ENCODE measurements around the gene OBP2A.
"Not testable (repeated sequence)": the region's sequence is repeated elsewhere in the genome, so short reads cannot be mapped to it uniquely, and the experiment has no call there.

The OBP2A gene

DNA sequence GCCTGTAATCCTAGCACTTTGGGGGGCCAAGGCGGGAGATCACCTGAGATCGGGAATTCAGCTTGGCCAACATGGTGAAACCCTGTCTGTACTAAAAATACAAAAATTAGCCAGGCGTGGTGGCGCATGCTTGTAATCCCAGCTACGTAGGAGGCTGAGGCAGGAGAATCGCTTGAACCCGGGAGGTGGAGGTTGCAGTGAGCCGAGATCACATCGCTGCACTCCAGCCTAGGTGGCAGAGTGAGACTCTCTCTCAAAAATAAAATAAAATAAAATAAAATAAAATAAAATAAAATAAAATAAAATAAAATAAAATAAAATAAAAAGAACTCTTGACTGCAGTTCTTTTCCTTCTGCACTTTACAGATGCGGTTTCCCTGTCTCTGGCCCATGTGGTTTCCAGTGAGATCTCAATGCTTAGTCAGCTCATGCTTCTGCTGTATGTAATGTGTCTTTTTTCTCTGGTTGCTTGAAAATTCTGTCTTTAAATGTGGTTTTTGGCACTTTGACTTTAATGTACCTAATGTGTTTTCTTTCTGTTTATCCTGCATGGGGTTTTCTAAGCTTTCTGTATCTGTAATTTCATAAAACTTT is 17.0 kb upstream of the OBP2A start:
- H3K36me3 ChIP-seq (ENCODE audit: control insufficient read depth, insufficient read depth, low read length); DNase-seq; H3K9me3 ChIP-seq (ENCODE audit: control insufficient read depth, low read length); H3K27ac ChIP-seq (ENCODE audit: insufficient read depth, low read length, poor library complexity, severe bottlenecking); H3K27me3 ChIP-seq (replicated peaks; ENCODE audit: control insufficient read depth, insufficient read depth, low read length, poor library complexity, severe bottlenecking); H3K4me3 ChIP-seq (ENCODE audit: insufficient read depth, low read depth, low read length, poor library complexity, severe bottlenecking); H3K4me1 ChIP-seq (ENCODE audit: control insufficient read depth, insufficient read depth, low read length, poor library complexity, severe bottlenecking): not testable (repeated sequence)

DNA sequence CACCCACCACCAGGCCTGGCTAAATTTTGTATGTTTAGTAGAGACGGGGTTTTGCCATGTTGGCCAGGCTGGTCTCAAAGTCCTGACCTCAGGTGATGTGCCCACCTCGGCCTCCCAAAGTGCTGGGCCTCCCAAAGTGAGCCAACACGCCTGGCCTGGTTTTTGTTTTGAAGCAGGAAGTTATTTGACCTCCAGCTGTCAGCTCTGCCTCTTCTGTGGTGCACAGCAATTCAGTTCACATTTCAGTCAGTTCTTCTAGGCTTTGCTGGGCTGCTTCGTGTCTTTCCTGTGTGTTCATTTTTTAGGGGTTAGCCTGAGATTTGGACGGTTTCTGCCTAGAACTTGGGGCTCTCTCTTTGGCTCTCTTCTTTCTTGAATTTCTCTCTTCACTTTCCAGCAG is 15.8 kb upstream of the OBP2A start:
- H3K27me3 ChIP-seq (replicated peaks; ENCODE audit: control insufficient read depth, insufficient read depth, low read length, poor library complexity, severe bottlenecking), result no peaks in the 10 kb centered on the region

DNA sequence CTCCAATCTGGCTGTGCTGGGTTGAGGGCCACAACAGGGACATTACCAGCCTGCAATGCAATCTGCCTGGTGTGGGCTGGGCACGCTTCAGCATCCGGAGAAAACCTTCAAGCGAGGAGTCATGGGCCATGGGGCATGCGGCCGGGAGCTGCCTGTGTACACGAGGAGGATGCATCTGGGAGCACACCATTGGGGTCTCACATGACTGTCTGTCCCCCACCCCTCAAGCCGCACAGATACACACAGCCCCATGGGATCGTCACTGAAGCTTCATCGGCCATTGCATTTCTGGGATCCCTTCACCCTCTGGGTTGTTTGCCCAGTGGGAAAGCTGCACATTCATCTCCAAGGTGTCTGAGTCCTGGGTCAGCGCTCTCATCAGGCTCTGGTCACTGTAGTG is 14.8 kb upstream of the OBP2A start:
- no peaks in the 10 kb centered on the region for H3K4me1 ChIP-seq (ENCODE audit: control insufficient read depth, insufficient read depth, low read length, poor library complexity, severe bottlenecking)
- no peak overlapping the region for H3K4me3 ChIP-seq (ENCODE audit: insufficient read depth, low read depth, low read length, poor library complexity, severe bottlenecking)
- H3K36me3 ChIP-seq (ENCODE audit: control insufficient read depth, insufficient read depth, low read length), result no peaks in the 10 kb centered on the region
- no peaks in the 10 kb centered on the region for H3K9me3 ChIP-seq (ENCODE audit: control insufficient read depth, low read length)
- no peak for DNase-seq
- H3K27me3 ChIP-seq (replicated peaks; ENCODE audit: control insufficient read depth, insufficient read depth, low read length, poor library complexity, severe bottlenecking), result no peaks in the 10 kb centered on the region
- no peak overlapping the region for H3K27ac ChIP-seq (ENCODE audit: insufficient read depth, low read length, poor library complexity, severe bottlenecking)

More for the DNA sequence above, 15.8 kb upstream of the OBP2A start:
- Histone ChIP-seq H3K27ac (ENCODE audit: insufficient read depth, low read length, poor library complexity, severe bottlenecking) (no peak overlapping the region), H3K9me3 (ENCODE audit: control insufficient read depth, low read length) (no peaks in the 10 kb centered on the region), H3K4me1 (ENCODE audit: control insufficient read depth, insufficient read depth, low read length, poor library complexity, severe bottlenecking) (no peaks in the 10 kb centered on the region), H3K4me3 (ENCODE audit: insufficient read depth, low read depth, low read length, poor library complexity, severe bottlenecking) (no peak overlapping the region), H3K36me3 (ENCODE audit: control insufficient read depth, insufficient read depth, low read length) (no peaks in the 10 kb centered on the region)
- DNase-seq, result no peak

DNA sequence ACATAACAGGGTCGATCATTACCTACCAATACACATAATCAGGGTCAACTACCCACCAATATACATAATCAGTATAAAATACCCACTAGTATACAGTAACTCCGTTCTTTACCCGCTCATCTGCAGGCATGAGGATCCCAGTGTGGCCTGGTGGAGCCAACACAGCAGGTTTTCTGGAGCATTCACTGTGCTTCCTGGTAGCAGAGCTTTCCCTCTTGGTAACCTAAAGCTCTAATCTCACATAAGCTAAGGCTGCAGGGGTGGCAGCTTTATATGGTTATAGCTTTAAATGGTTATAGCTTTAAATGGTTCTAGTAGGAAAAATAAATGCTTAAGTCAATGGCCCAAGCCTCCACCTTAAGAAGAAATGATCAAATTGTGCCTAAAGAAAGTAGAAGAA is 12.8 kb upstream of the OBP2A start:
- DNase-seq, result no peak
- Histone ChIP-seq H3K9me3 (ENCODE audit: control insufficient read depth, low read length) (no peaks in the 10 kb centered on the region), H3K4me1 (ENCODE audit: control insufficient read depth, insufficient read depth, low read length, poor library complexity, severe bottlenecking) (no peaks in the 10 kb centered on the region), H3K4me3 (ENCODE audit: insufficient read depth, low read depth, low read length, poor library complexity, severe bottlenecking) (no peak overlapping the region), H3K27me3 (replicated peaks; ENCODE audit: control insufficient read depth, insufficient read depth, low read length, poor library complexity, severe bottlenecking) (no peaks in the 10 kb centered on the region), H3K36me3 (ENCODE audit: control insufficient read depth, insufficient read depth, low read length) (no peaks in the 10 kb centered on the region), H3K27ac (ENCODE audit: insufficient read depth, low read length, poor library complexity, severe bottlenecking) (no peak overlapping the region)

DNA sequence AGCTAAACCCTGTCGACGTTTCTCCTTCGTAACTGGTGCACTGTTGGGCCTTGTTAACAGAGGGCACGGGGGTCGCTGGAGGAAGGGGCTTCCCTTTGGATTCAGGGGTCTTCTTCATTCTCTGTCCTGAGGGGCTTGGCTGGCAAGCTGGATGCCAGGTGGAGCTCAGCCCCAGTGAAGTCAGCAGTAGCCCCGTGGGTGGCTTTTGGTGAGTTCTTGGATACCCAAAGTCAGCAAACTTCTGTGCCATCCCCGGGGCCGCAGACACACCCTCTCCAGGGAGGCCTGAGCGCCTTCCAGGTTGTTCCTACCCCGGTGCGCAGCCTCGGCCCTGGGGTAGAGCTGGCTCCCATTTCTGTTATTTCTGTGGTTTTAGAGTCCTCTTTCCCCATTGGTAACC is 12.3 kb upstream of the OBP2A start:
- no peak overlapping the region for H3K27ac ChIP-seq (ENCODE audit: insufficient read depth, low read length, poor library complexity, severe bottlenecking)
- no peaks in the 10 kb centered on the region for H3K4me1 ChIP-seq (ENCODE audit: control insufficient read depth, insufficient read depth, low read length, poor library complexity, severe bottlenecking)
- DNase-seq, result no peak

DNA sequence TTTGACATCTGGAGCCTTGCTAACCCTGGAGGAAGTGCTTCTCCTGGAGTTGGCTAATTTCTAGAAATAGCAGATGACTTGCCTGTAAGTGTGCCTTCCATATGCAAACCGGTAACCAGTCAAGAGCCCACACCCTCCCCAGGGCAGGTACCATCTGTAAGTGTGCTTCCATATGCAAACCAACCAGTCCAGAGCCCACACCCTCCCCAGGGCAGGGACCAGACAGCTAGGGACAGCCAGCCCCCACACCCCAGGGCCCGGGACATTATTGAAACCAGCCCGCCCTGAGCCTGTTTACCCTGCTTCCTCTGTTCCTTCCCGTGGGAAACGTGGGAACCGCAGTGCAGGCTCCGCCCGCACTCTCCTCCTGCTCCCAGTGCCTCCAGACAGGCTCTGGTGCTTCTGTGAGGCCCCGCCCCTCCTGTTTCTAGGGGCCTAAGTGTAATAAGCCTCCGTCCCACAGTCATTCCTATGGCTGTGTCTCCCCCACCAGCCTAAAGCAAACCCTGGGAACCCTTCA is 11.7 kb upstream of the OBP2A start:
- not testable (repeated sequence) for H3K27ac ChIP-seq (ENCODE audit: insufficient read depth, low read length, poor library complexity, severe bottlenecking); H3K9me3 ChIP-seq (ENCODE audit: control insufficient read depth, low read length); H3K4me1 ChIP-seq (ENCODE audit: control insufficient read depth, insufficient read depth, low read length, poor library complexity, severe bottlenecking); H3K27me3 ChIP-seq (replicated peaks; ENCODE audit: control insufficient read depth, insufficient read depth, low read length, poor library complexity, severe bottlenecking); DNase-seq; H3K4me3 ChIP-seq (ENCODE audit: insufficient read depth, low read depth, low read length, poor library complexity, severe bottlenecking); H3K36me3 ChIP-seq (ENCODE audit: control insufficient read depth, insufficient read depth, low read length)

More for the DNA sequence above, 12.3 kb upstream of the OBP2A start:
- no peaks in the 10 kb centered on the region for H3K9me3 ChIP-seq (ENCODE audit: control insufficient read depth, low read length)
- H3K27me3 ChIP-seq (replicated peaks; ENCODE audit: control insufficient read depth, insufficient read depth, low read length, poor library complexity, severe bottlenecking), result no peaks in the 10 kb centered on the region
- no peaks in the 10 kb centered on the region for H3K36me3 ChIP-seq (ENCODE audit: control insufficient read depth, insufficient read depth, low read length)
- no peak overlapping the region for H3K4me3 ChIP-seq (ENCODE audit: insufficient read depth, low read depth, low read length, poor library complexity, severe bottlenecking)

DNA sequence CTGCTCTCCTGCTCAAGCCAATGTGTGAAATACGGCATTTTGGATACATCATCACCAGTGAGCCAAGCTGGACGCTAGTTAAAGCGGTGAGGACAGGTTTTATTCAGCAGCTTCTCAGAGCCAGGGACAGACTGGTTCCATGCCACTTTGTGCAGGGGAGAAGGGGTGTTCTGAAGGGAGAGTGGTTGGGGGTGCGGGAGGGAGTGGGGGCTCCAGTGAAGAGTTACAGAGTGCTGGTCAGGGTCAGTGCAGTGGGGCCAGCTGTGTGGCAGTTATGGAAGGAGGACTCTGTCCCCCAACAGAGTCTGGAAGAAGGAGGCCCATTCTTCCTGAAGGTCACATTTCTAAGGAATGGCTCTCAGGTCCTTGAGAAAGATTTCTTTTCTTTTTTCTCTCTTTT is 11.1 kb upstream of the OBP2A start:
- not testable (repeated sequence) for H3K27ac ChIP-seq (ENCODE audit: insufficient read depth, low read length, poor library complexity, severe bottlenecking); DNase-seq; H3K27me3 ChIP-seq (replicated peaks; ENCODE audit: control insufficient read depth, insufficient read depth, low read length, poor library complexity, severe bottlenecking); H3K4me3 ChIP-seq (ENCODE audit: insufficient read depth, low read depth, low read length, poor library complexity, severe bottlenecking); H3K36me3 ChIP-seq (ENCODE audit: control insufficient read depth, insufficient read depth, low read length); H3K9me3 ChIP-seq (ENCODE audit: control insufficient read depth, low read length); H3K4me1 ChIP-seq (ENCODE audit: control insufficient read depth, insufficient read depth, low read length, poor library complexity, severe bottlenecking)

DNA sequence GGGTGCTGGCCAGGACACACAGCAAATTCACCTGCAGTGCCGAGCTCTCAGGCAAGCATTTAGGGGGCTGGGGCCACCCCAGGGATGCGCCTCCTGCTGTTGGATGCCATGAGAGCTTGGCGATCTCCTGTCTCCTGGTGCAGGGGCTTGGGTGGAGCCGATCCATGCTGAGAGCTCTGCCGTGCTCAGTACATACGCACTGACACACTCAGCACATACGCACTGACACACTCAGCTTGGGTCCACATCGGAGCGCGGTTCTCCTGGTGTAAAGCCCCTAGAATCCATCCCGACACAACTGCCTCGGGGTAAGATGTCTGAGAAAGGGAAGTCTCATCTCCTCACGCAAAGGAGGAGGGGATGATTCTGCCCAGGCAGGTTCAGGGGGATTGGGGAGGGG is 10.3 kb upstream of the OBP2A start:
- DNase-seq; H3K36me3 ChIP-seq (ENCODE audit: control insufficient read depth, insufficient read depth, low read length); H3K4me3 ChIP-seq (ENCODE audit: insufficient read depth, low read depth, low read length, poor library complexity, severe bottlenecking); H3K27ac ChIP-seq (ENCODE audit: insufficient read depth, low read length, poor library complexity, severe bottlenecking); H3K27me3 ChIP-seq (replicated peaks; ENCODE audit: control insufficient read depth, insufficient read depth, low read length, poor library complexity, severe bottlenecking); H3K9me3 ChIP-seq (ENCODE audit: control insufficient read depth, low read length); H3K4me1 ChIP-seq (ENCODE audit: control insufficient read depth, insufficient read depth, low read length, poor library complexity, severe bottlenecking): not testable (repeated sequence)

DNA sequence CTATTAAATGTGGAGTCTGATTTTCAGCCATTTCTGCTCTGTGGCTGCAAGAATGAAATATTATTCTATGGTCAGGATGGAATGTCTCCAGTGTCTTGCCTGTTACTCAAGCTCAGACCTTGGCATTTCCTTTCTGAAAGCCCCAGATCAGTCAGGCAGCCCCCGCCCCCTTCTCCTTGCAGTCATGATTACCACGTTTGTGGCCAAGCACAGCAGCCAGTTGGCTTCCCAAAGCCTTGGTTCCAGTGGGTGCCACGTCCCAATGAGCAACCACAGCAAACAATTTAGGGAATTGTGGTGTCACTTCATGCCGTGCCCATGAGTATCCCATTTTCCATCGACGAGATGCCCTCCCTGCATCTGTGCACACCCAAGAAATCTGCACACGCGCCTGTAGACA is 9.7 kb upstream of the OBP2A start:
- no peaks in the 10 kb centered on the region for H3K36me3 ChIP-seq (ENCODE audit: control insufficient read depth, insufficient read depth, low read length)
- H3K4me3 ChIP-seq (ENCODE audit: insufficient read depth, low read depth, low read length, poor library complexity, severe bottlenecking), result no peak overlapping the region
- H3K27ac ChIP-seq (ENCODE audit: insufficient read depth, low read length, poor library complexity, severe bottlenecking), result no peak overlapping the region
- no peaks in the 10 kb centered on the region for H3K4me1 ChIP-seq (ENCODE audit: control insufficient read depth, insufficient read depth, low read length, poor library complexity, severe bottlenecking)
- DNase-seq, result no peak
- H3K9me3 ChIP-seq (ENCODE audit: control insufficient read depth, low read length), result no peaks in the 10 kb centered on the region
- no peaks in the 10 kb centered on the region for H3K27me3 ChIP-seq (replicated peaks; ENCODE audit: control insufficient read depth, insufficient read depth, low read length, poor library complexity, severe bottlenecking)

DNA sequence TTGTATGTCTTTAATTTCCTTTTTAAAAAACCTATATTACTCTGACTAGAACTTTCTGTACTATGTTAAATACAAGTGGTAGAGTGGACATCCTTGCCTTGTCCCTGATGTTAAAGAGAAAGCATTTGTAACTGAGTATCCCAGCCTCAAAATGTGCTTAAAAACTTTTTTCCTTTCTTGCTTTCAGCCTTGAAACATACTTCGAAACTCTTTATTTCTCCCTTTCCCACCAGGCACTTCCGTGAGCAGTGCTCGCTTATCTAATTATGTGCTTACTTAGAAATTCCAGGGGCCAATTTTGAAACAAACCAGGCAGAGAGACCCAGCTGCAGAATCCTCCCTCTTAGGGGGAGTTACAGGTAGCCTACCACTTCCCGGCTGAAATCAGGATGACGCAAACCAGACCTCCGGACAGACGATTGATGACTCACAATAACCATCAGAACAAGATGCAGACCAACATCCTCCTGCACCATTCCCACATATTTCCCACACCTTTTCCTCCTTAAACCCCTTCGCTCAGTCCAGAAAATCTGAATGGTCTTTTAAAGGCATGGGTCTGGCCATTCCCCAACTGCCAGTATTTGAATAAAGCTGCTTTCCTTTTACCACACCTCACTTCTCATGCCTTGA is 2.5 kb upstream of the OBP2A start:
- DNase-seq; H3K27ac ChIP-seq (ENCODE audit: insufficient read depth, low read length, poor library complexity, severe bottlenecking); H3K4me3 ChIP-seq (ENCODE audit: insufficient read depth, low read depth, low read length, poor library complexity, severe bottlenecking): not testable (repeated sequence)

More for the DNA sequence above, 2.5 kb upstream of the OBP2A start:
- not testable (repeated sequence) for H3K36me3 ChIP-seq (ENCODE audit: control insufficient read depth, insufficient read depth, low read length); H3K9me3 ChIP-seq (ENCODE audit: control insufficient read depth, low read length); H3K27me3 ChIP-seq (replicated peaks; ENCODE audit: control insufficient read depth, insufficient read depth, low read length, poor library complexity, severe bottlenecking); H3K4me1 ChIP-seq (ENCODE audit: control insufficient read depth, insufficient read depth, low read length, poor library complexity, severe bottlenecking)

All from effector memory CD4-positive, alpha-beta T cell (primary cell).